ENCODE data around the gene LPCAT3. TPM values are rescaled to one million over a fixed set of nuclear protein-coding genes. Genes with fewer than 3 reads are reported as not detected.
"Not testable (repeated sequence)": the region's sequence is repeated elsewhere in the genome, so short reads cannot be mapped to it uniquely, and the experiment has no call there.

LPCAT3 gene
- total and polyA plus RNA-seq, 8 donors = 15.0 to 116 (median 48.2) TPM

DNA sequence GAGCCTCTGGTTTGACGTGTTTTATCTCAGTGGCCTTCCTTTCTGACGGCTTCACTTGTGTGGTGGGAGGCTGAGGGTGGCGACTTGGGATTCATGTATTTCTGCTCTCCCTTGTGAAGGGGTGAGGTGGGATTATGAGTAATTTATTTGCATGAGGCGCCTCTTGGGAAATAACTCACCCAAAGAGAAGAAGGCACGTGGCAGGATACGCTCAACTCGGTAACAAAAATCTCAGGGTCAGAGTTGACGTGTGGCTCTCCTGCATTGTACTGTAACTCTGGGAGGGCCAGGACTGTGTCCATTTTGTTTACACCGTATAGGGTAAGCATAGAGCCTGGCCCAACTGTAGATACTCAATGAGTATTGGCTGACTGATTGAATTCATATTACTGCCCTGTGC is 27.6 kb upstream of the LPCAT3 start:
- intact Hi-C loops (cut with DNase I; ENCODE audit: low total_unique reads) = no loop called here
- no peak for TF ChIP-seq EP300 (IDR thresholded peaks at IDR 0.05)
- Histone ChIP-seq H3K27ac (no peak overlapping the region), H3K4me1 (no peaks in the 10 kb centered on the region), H3K36me3 (no peaks in the 10 kb centered on the region), H3K27me3 (no peaks in the 10 kb centered on the region), H3K9me3 (no peaks in the 10 kb centered on the region), H3K4me3 (no peak overlapping the region)
- 88 to 91% (median 89%) methylated on average over 9 of the region's 9 CpGs for WGBS, 5 donors
- DNase-seq = no peak

DNA sequence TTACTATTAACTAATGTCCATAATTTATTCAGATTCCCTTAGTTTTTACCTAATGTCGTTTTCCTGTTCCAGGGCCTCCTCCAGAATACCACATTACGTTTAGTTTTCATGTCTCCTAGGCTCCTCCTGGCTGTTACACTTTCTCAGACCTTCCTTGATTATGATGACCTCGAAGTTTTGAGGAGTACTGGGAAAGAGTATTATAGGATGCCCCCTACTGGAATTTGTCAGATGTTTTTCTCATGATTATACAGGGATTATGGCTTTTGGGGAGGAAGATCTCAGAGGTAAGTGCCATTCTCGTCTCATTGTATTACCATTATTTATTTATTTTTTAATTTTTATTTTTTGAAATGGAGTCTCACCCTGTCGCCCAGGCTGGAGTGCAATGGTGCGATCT is 24.6 kb upstream of the LPCAT3 start:
- peak in 1 of 2 donors; percentile 45 for DNase-seq
- H3K9me3 ChIP-seq = no peaks in the 10 kb centered on the region
- WGBS, 5 donors = 31 to 48% (median 37%) methylated on average over 6 of the region's 6 CpGs
- intact Hi-C loops (cut with DNase I; ENCODE audit: low total_unique reads) = no loop called here
- no peak overlapping the region for H3K27ac ChIP-seq
- H3K36me3 ChIP-seq = no peaks in the 10 kb centered on the region
- no peak overlapping the region for H3K4me3 ChIP-seq
- H3K4me1 ChIP-seq = no peaks in the 10 kb centered on the region
- no peaks in the 10 kb centered on the region for H3K27me3 ChIP-seq
- TF ChIP-seq POLR2A (IDR thresholded peaks at IDR 0.05) (no peak), EP300 (IDR thresholded peaks at IDR 0.05) (no peak), POLR2AphosphoS5 (IDR thresholded peaks at IDR 0.05) (peak in 1 of 3 donors; percentile 42)
- TF ChIP-seq, protein P1, sequence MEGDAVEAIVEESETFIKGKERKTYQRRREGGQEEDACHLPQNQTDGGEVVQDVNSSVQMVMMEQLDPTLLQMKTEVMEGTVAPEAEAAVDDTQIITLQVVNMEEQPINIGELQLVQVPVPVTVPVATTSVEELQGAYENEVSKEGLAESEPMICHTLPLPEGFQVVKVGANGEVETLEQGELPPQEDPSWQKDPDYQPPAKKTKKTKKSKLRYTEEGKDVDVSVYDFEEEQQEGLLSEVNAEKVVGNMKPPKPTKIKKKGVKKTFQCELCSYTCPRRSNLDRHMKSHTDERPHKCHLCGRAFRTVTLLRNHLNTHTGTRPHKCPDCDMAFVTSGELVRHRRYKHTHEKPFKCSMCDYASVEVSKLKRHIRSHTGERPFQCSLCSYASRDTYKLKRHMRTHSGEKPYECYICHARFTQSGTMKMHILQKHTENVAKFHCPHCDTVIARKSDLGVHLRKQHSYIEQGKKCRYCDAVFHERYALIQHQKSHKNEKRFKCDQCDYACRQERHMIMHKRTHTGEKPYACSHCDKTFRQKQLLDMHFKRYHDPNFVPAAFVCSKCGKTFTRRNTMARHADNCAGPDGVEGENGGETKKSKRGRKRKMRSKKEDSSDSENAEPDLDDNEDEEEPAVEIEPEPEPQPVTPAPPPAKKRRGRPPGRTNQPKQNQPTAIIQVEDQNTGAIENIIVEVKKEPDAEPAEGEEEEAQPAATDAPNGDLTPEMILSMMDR (IDR thresholded peaks at IDR 0.05) = peak in 5 of 7 experiments; percentile 32 to 65 (median 38)

DNA sequence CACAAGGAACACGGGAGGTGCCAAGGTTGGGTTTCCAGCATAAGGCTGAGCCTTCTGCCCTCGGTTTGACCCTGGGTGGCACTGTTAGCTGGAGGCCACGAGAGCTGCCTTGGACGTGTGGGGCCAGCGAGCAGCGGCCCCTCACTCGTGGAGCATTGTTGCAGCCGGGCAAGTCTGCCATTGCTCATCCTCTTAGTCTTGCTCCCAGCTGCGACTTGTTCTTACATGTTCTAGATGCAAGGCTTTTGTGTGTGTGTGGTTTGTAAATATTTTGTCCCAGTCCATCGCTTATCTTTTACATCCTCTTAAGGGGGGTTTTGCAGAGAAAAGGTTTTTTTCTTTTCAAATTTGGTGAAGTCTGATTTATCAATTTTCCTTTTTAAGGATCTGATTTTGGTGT is 21.1 kb upstream of the LPCAT3 start:
- 68 to 74% (median 71%) methylated on average over 10 of the region's 10 CpGs for WGBS, 5 donors
- Histone ChIP-seq H3K27ac (no peak overlapping the region), H3K36me3 (no peaks in the 10 kb centered on the region), H3K9me3 (no peaks in the 10 kb centered on the region), H3K27me3 (no peaks in the 10 kb centered on the region), H3K4me1 (no peaks in the 10 kb centered on the region), H3K4me3 (no peak overlapping the region)
- TF ChIP-seq EP300 (IDR thresholded peaks at IDR 0.05) (no peak), POLR2AphosphoS5 (IDR thresholded peaks at IDR 0.05) (no peak), POLR2A (IDR thresholded peaks at IDR 0.05) (no peak)
- TF ChIP-seq, protein P1 (IDR thresholded peaks at IDR 0.05) = no peak
- intact Hi-C loops (cut with DNase I; ENCODE audit: low total_unique reads) = no loop called here
- no peak for DNase-seq

DNA sequence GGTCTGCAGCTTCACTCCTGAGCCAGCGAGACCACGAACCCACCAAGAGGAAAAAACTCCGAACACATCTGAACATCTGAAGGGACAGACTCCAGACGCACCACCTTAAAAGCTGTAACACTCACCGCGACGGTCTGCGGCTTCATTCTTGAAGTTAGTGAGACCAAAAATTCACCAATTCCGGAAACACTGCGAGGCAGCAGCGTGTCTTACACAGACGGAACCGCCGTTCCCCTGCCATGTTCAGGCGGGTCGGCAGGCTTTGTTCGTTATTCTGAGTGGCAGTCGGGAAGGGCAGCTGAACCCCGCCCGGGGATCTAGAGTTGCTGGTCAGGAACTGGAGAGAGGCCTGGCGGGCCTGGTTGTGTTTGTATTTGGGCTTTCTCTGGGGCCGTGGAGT is 20.3 kb upstream of the LPCAT3 start:
- WGBS, 5 donors = 89 to 91% (median 90%) methylated on average over 22 of the region's 22 CpGs
- Histone ChIP-seq H3K4me3 (no peak overlapping the region), H3K27ac (no peak overlapping the region)

GRCh38 chr12:7037411-7037810 is 19.1 kb upstream of the LPCAT3 start:
- H3K9me3 ChIP-seq; H3K4me3 ChIP-seq; H3K27ac ChIP-seq; H3K27me3 ChIP-seq; intact Hi-C loops (cut with DNase I; ENCODE audit: low total_unique reads); H3K4me1 ChIP-seq; H3K36me3 ChIP-seq; DNase-seq: not testable (repeated sequence)
- WGBS, 5 donors = 94 to 96% (median 94%) methylated on average over 17 to 32 of the region's 32 CpGs

More for the DNA sequence above, 20.3 kb upstream of the LPCAT3 start:
- no peak for DNase-seq
- no peaks in the 10 kb centered on the region for H3K4me1 ChIP-seq
- no peaks in the 10 kb centered on the region for H3K27me3 ChIP-seq
- no peak for TF ChIP-seq POLR2AphosphoS5 (IDR thresholded peaks at IDR 0.05)
- TF ChIP-seq, protein P1 (IDR thresholded peaks at IDR 0.05) = no peak
- no peak for TF ChIP-seq EP300 (IDR thresholded peaks at IDR 0.05)
- no peak for TF ChIP-seq POLR2A (IDR thresholded peaks at IDR 0.05)
- no peaks in the 10 kb centered on the region for H3K36me3 ChIP-seq
- intact Hi-C loops (cut with DNase I; ENCODE audit: low total_unique reads) = no loop called here
- H3K9me3 ChIP-seq = no peaks in the 10 kb centered on the region

All from stomach (tissue), 9 donors.